ENCODE results near the gene FRMD5. TPM values are rescaled to one million over a fixed set of nuclear protein-coding genes. Genes with fewer than 3 reads are reported as not detected.

Gene FRMD5
- total RNA-seq, 1 donor from 2014 or later, result 0.12 TPM

DNA sequence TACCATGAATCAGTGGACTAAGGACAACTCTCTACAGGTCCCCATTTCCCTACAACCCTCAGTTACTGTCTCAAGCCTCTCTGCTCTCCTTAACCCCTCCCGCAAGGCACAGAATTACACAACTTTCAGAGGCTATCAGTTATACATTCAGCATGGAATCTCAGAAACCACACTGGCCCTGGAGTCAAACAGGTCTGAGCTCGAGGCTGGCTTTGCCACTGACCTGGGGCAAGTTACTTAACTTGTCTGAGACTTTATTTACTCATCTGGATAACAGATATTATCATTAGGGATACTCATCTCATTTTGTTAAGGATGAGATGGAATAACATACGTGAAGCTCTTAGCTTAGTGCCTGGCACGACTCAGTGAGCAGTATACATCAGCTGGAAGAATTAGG, 273.1 kb downstream of the FRMD5 start:
- intact Hi-C loops (cut with DNase I), result no loop called here
- H3K4me3 ChIP-seq, result no peak overlapping the region
- no peaks in the 10 kb centered on the region for H3K27me3 ChIP-seq (ENCODE audit: low read depth)
- ATAC-seq, result no peak
- no peaks in the 10 kb centered on the region for H3K36me3 ChIP-seq
- no peaks in the 10 kb centered on the region for H3K9me3 ChIP-seq
- DNase-seq, result no peak
- no peak overlapping the region for H3K27ac ChIP-seq
- TF ChIP-seq, protein P1, sequence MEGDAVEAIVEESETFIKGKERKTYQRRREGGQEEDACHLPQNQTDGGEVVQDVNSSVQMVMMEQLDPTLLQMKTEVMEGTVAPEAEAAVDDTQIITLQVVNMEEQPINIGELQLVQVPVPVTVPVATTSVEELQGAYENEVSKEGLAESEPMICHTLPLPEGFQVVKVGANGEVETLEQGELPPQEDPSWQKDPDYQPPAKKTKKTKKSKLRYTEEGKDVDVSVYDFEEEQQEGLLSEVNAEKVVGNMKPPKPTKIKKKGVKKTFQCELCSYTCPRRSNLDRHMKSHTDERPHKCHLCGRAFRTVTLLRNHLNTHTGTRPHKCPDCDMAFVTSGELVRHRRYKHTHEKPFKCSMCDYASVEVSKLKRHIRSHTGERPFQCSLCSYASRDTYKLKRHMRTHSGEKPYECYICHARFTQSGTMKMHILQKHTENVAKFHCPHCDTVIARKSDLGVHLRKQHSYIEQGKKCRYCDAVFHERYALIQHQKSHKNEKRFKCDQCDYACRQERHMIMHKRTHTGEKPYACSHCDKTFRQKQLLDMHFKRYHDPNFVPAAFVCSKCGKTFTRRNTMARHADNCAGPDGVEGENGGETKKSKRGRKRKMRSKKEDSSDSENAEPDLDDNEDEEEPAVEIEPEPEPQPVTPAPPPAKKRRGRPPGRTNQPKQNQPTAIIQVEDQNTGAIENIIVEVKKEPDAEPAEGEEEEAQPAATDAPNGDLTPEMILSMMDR (IDR thresholded peaks at IDR 0.05), result no peak
- no peaks in the 10 kb centered on the region for H3K4me1 ChIP-seq

DNA sequence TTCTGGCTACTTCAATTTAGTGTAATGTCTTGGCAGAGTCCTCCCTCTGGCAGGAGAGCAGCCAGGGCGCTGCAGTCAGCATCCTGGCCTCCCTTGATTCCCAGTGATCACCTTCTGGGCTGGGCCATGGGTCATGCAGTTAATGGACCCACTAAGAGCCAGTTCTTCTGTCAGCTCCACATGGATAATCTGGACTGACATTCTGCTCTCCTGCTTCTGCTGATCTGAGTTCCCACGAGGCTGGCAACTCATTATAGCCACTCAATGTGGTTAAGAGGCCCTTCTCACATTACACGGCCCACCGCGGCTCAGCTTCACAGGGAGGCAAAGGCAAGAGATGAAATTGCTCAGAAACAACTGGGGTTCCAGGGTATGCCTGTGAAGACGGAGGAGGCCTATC, 274.3 kb downstream of the FRMD5 start:
- no peaks in the 10 kb centered on the region for H3K36me3 ChIP-seq
- no peak overlapping the region for H3K27ac ChIP-seq
- intact Hi-C loops (cut with DNase I), result no loop called here
- H3K27me3 ChIP-seq (ENCODE audit: low read depth), result no peaks in the 10 kb centered on the region
- DNase-seq, result no peak
- TF ChIP-seq, protein P1 (IDR thresholded peaks at IDR 0.05), result no peak
- no peaks in the 10 kb centered on the region for H3K9me3 ChIP-seq
- H3K4me3 ChIP-seq, result no peak overlapping the region
- H3K4me1 ChIP-seq, result no peaks in the 10 kb centered on the region
- no peak for ATAC-seq

DNA sequence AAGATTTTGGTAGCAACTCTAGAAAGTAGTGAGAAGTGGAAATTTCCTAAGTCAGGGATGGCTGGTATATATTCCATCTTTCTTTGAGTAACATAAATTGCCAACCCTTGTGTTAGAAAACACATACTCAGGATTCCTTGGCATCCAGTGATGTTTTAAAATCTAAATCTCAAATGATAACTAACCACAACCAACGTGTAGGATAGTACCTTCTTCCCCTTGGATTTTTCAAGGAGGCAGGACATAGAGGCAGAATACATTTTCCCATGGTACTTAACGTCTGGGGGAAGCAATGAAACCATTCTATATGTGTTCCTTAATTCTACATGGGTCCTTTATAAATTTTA, 274.8 kb downstream of the FRMD5 start:
- intact Hi-C loops (cut with DNase I), result no loop called here
- no peak overlapping the region for H3K4me3 ChIP-seq
- no peaks in the 10 kb centered on the region for H3K9me3 ChIP-seq
- no peaks in the 10 kb centered on the region for H3K4me1 ChIP-seq
- H3K27me3 ChIP-seq (ENCODE audit: low read depth), result no peaks in the 10 kb centered on the region
- H3K27ac ChIP-seq, result no peak overlapping the region
- TF ChIP-seq, protein P1 (IDR thresholded peaks at IDR 0.05), result no peak
- DNase-seq, result no peak
- ATAC-seq, result no peak
- no peaks in the 10 kb centered on the region for H3K36me3 ChIP-seq

DNA sequence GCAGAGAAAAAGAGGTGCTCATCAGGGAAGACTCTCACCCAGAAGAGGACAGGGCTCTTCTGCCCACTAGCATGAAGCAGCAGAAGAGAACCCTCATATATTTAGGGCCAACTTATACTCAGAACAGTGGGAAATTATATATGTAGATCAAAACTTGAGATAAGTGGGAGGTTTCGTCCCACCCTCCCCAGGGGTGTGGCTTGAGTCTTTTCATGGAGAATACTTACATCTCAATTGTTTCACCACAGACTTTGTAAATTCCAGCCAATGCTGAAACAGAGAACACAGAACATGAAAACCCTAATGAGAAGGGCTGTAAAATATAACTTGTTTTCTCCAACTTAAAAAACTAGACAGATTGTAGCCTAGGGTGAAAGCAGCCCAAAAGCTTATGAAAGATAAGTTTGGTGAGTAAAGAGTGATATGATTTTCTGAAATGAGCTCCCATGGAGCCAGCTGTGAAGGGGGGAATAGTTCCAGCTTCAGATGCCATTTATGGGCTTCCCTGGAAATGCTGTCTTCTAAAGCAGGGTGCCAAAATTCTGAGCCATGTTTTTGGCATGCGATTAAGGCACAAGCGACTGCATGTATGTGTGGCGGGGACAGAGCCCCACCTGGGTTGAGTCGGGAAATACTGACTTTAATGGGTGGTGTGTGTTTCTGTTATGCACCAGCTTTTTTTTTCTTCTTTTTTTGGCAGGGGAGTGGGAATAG, 275.4 kb downstream of the FRMD5 start:
- Histone ChIP-seq H3K27ac (no peak overlapping the region), H3K36me3 (no peaks in the 10 kb centered on the region), H3K27me3 (ENCODE audit: low read depth) (no peaks in the 10 kb centered on the region), H3K4me1 (no peaks in the 10 kb centered on the region), H3K9me3 (no peaks in the 10 kb centered on the region), H3K4me3 (no peak overlapping the region)
- TF ChIP-seq, protein P1 (IDR thresholded peaks at IDR 0.05), result no peak
- DNase-seq, result no peak
- no peak for ATAC-seq
- intact Hi-C loops (cut with DNase I), result no loop called here

DNA sequence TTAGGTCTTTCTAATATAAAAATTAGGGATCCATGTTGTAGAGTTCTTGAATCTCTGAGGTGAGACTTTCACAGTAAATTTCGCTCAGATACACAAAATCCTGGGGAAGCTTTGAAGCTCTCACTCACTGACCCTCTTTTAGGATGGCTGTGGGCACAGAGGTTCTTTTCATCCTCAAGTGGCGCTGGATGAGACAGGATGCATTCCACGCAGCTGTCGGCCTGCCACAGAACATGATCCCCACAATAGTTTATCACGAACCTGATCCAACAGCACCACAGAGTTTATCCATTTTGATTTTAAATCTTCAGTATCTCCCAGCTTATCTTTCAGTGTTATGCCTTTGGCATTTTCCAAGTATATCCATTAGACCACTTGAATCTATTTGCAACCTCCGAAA, 276.4 kb downstream of the FRMD5 start:
- ATAC-seq, result no peak
- intact Hi-C loops (cut with DNase I), result no loop called here
- Histone ChIP-seq H3K27me3 (ENCODE audit: low read depth) (no peaks in the 10 kb centered on the region), H3K9me3 (no peaks in the 10 kb centered on the region), H3K4me3 (no peak overlapping the region), H3K36me3 (no peaks in the 10 kb centered on the region), H3K27ac (no peak overlapping the region), H3K4me1 (no peaks in the 10 kb centered on the region)
- DNase-seq, result no peak
- TF ChIP-seq, protein P1 (IDR thresholded peaks at IDR 0.05), result no peak

DNA sequence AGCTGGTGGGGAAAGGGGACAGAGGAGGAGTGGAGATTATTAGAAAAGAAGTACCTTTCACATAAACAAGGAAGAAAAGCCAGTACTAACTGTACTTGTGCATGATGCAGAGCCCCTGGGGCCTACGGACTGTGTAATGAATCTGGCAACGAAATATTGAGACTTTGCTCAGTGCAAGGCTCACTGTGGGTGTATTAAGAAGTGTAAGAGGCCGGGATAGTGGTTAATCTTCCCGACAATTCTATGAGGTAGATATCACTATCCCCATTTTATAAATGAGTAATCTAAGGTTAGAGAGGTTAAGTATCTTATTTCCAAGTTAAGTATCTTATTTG, 278.8 kb downstream of the FRMD5 start:
- no peaks in the 10 kb centered on the region for H3K27me3 ChIP-seq (ENCODE audit: low read depth)
- no peak for DNase-seq
- intact Hi-C loops (cut with DNase I), result no loop called here
- TF ChIP-seq, protein P1 (IDR thresholded peaks at IDR 0.05), result no peak
- H3K9me3 ChIP-seq, result no peaks in the 10 kb centered on the region
- H3K36me3 ChIP-seq, result no peaks in the 10 kb centered on the region
- H3K4me1 ChIP-seq, result no peaks in the 10 kb centered on the region
- no peak overlapping the region for H3K4me3 ChIP-seq
- no peak overlapping the region for H3K27ac ChIP-seq
- no peak for ATAC-seq

Measured in lower lobe of right lung (tissue), 2 donors.